MM.1S (cell line): ENCODE results near the gene ACTL10.

Source experiments
- EZH2 ChIP-seq: fragments of 300-600 bp; sonication (generic); optimal IDR thresholded peaks from 2 replicates; pipeline ENCODE3; 2017; ENCODE audit warnings: low read depth, mild to moderate bottlenecking, antibody characterized with exemption, low read length, mixed read lengths
- TF ChIP-seq, protein P1 (sequence below): fragments of 300-600 bp; sonication (generic); IDR thresholded peaks from 2 replicates; pipeline ENCODE4 v1.5.1; 2016; ENCODE audit warnings: antibody characterized with exemption, low read length, mixed read lengths

DNA sequence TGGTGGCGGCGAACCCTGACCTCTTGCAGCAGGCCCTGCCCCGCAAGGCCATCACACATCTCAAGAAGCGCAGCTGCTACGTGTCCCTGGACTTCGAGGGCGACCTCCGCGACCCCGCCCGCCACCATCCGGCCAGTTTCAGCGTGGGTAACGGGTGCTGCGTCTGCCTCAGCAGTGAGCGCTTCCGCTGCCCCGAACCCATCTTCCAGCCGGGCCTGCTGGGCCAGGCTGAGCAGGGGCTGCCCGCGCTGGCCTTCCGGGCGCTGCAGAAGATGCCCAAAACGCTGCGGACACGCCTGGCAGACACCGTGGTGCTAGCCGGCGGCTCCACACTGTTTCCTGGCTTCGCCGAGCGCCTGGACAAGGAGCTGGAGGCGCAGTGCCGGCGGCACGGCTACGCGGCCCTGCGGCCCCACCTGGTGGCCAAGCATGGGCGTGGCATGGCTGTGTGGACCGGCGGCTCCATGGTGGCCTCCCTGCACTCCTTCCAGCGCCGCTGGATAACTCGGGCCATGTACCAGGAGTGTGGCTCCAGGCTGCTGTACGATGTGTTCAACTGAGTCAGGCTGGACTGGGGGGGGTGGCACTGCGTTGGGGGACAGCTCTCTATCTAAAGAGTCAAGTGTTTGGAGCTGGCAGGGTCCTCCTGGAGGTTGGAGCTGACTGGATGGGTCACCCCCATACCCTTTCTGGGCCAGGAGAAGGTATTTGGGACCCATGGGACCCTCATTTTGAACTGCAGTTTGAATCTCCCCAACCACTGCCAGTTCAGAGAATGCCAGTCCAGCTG is 1.1 kb downstream of the ACTL10 start:
- TF ChIP-seq, protein P1, sequence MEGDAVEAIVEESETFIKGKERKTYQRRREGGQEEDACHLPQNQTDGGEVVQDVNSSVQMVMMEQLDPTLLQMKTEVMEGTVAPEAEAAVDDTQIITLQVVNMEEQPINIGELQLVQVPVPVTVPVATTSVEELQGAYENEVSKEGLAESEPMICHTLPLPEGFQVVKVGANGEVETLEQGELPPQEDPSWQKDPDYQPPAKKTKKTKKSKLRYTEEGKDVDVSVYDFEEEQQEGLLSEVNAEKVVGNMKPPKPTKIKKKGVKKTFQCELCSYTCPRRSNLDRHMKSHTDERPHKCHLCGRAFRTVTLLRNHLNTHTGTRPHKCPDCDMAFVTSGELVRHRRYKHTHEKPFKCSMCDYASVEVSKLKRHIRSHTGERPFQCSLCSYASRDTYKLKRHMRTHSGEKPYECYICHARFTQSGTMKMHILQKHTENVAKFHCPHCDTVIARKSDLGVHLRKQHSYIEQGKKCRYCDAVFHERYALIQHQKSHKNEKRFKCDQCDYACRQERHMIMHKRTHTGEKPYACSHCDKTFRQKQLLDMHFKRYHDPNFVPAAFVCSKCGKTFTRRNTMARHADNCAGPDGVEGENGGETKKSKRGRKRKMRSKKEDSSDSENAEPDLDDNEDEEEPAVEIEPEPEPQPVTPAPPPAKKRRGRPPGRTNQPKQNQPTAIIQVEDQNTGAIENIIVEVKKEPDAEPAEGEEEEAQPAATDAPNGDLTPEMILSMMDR = peak; percentile 93
- TF ChIP-seq EZH2 = no peak
